ENCODE measurements around the gene CMTR1.
"Not testable (repeated sequence)": the region's sequence is repeated elsewhere in the genome, so short reads cannot be mapped to it uniquely, and the experiment has no call there.

Gene CMTR1, protein sequence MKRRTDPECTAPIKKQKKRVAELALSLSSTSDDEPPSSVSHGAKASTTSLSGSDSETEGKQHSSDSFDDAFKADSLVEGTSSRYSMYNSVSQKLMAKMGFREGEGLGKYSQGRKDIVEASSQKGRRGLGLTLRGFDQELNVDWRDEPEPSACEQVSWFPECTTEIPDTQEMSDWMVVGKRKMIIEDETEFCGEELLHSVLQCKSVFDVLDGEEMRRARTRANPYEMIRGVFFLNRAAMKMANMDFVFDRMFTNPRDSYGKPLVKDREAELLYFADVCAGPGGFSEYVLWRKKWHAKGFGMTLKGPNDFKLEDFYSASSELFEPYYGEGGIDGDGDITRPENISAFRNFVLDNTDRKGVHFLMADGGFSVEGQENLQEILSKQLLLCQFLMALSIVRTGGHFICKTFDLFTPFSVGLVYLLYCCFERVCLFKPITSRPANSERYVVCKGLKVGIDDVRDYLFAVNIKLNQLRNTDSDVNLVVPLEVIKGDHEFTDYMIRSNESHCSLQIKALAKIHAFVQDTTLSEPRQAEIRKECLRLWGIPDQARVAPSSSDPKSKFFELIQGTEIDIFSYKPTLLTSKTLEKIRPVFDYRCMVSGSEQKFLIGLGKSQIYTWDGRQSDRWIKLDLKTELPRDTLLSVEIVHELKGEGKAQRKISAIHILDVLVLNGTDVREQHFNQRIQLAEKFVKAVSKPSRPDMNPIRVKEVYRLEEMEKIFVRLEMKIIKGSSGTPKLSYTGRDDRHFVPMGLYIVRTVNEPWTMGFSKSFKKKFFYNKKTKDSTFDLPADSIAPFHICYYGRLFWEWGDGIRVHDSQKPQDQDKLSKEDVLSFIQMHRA

DNA sequence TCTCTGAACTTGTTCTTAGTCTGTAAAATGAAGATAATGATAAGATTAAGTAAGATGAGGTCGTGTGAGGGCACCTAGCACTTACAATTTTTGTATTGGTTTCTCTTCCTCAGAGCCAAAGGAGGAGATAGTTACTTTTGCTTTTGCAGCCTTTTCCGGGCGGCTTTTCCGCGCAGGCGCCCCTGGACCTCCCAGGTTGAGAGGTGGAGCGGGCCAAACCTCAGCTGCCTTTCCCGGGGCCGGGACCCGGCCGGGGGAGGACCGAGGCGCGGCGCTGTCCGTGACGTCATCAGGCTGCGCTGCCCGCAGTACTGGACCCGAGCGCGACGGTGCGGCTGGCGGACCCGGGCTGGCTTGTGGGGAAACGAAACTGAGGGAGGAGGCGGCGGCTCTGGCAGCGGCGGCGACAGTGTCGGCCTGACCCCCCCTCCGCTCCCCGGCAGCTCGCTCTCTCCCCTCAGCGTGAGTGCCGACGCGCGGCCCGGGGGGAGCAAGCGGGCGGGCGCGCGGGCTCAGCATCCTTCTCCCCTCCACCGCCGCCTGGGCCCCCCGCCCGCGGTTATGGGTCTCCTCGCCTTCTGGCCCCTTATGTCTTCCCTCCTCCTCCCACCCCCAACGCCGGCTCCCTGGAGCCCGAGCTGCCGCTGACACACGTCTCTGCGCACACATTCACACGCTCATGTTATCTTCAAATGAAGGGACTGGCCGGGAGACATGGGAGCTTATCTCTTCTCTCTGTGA lies at the start of gene CMTR1:
TSS of gene CMTR1 (plus strand) at position 306 of the 741 bp plus-strand sequence. CDS start 2,409 bp downstream, outside the sequence.
- DNase-seq = peak; percentile 95

DNA sequence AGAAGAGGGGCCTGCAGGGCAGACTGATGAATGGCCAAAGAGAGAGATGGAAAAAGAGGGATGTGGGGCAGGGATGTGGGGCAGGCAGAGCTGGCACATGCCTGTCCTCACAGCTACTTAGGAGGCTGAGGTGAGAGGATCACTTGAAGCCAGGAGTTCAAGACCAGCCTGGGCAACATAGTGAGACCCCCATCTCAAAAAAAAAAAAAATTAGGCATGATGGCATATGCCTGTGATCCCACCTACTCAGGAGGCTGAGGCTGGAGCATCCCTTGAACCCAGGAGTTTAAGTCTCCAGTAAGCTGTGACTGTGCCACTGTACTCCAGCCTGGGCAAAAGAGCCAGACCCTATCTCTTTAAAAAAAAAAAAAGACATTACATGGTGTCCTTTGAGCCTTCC lies 44.4 kb upstream of the CMTR1 start:
- DNase-seq = no peak

DNA sequence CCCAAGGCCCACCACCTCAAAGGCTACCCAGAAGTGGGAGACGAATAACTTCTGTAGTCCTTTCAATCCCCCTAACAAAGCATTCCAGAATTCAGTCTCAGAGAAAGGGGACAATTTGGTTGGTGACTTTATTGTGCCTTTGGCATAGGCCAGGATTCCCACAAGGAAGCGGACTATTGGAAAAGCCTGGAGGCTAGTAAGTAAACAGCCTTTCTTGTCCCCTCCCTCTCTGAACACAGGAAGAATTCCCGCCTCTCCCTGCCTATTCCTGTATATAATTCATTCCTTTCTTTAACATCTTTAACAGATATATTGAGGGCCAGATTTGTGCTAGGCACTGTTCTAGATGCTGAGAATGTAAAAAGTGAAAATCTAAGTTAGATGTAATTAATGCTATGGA lies 43.2 kb upstream of the CMTR1 start:
- no peak for DNase-seq

DNA sequence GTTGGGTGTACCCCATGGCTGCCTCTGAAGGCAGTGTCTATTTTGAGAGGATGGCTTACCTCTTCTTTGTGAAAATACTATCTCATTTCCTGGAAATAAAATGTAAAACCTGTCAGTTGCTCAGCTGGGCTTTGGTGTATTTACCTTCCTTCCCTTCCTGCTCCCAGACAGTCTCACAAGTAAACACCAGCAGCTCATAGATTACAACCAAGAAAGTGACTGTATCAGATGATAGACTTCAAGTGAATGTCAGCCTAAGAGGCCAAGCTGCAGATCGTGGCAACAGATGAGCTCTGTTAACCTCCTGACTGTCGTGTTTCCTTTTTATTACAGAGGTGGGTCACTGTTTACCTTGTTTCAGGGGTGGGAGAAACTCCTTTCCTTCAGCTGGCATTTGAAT lies 41.9 kb upstream of the CMTR1 start:
- no peak for DNase-seq

DNA sequence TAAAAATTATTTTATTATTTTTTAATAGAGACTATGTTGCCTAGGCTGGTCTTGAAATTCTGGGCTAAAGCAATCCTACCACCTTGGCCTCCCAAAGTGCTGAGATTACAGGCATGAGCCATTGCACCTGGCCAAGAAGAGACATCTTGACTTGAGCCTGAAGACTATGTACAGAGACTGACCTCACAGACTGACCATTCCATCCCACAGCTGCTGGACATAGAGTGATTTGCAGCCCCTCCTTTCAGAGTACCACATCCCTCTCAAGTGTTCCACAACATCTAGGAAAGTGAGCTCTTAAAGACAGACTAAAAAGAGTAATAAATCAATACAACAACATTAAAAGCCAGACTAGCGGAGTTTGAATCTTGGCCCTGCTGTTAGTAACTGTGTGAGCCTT lies 40.2 kb upstream of the CMTR1 start:
- DNase-seq = no peak

GRCh38 chr6:37393381-37393929 lies 39.6 kb upstream of the CMTR1 start:
- no peak for DNase-seq

DNA sequence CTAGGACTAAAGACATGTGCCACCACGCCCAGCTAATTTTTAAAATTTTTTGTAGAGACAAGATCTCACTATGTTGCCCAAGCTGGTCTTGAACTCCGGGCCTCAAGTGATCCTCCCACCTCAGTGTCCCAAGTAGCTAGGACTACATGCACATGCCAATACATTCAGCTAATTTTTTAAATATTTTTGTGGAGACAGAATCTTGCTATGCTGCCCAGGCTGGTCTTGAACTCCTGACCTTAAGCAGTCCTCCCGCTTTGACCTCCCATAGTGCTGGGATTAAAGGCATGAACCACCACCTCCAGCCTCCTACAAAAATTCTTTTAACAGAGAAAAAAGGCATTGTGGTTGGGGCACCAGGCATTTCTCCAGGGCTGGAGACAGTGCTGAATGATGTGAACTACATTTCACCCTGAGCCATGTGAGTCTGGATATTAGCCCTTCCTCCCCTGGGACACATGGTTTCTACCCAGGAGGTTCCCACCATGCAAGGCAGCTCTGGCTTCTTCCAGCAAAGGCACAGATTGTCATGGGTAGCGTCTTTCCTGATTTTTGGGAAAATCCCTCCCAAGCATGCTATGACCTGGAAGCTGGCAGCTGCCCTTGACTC lies 36.3 kb upstream of the CMTR1 start:
- no peak for DNase-seq

- no peak for DNase-seq
These were observed 33.9 kb upstream of the CMTR1 start for GRCh38 chr6:37399131-37399530.

GRCh38 chr6:37399795-37400490 lies 33.1 kb upstream of the CMTR1 start:
- no peak for DNase-seq

DNA sequence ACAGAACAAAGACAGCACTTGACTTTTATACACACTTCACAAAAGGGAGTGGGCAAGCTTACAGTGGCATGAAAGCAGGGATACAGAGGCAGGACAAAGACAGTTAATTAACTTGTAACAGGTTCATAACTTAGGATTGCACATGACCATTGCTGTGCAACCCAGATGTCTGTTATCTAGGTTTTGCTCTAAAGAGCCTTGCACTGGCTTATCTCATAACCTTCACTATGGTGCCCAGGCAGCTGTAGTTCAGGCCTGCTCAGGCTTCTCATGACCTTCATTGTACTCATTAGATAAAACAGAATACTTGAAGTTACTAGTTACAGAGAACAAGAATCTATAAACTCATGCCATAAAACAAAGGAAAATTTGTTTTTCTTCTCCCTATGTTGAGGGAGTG lies 31.4 kb upstream of the CMTR1 start:
- not testable (repeated sequence) for DNase-seq

GRCh38 chr6:37406726-37407341 lies 26.2 kb upstream of the CMTR1 start:
- no peak for DNase-seq

- DNase-seq = no peak
These were observed 25.1 kb upstream of the CMTR1 start for GRCh38 chr6:37407948-37408347.

DNA sequence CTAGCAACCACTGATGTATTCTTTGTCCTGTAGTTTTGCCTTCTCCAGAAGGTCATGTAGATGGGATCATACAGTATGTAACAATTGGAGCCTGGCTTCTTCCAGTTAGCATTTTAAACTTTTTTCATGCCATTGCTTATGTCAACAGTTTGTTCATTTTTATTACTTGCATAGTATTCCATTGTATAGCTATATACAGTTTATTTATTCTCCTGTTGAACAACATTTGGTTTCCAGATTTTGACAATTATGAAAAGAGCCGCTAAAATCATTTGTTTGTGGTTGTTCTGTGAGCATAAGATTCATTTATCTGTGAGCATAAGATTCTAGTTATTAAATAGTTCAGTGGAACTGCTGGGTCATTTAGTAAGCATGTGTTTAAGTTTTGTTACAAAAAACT lies 23.5 kb upstream of the CMTR1 start:
- no peak for DNase-seq

DNA sequence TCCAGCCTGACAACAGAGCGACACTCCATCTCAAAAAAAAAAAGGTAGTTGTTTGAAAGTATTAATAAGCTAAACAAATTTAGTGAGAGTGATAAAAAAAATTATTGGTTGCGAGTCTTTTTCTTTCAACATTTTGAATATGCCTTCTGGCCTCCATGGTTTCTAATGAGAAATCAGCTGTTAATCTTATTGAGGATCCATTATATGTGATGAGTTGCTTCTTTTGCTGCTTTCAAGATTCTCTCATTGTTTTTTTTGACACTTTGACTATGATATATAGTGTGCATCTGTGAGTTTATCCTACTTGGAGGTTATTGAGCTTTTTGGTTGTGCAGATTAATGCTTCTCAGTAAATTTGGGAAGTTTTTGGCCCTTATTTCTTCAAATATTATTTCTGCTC lies 15.6 kb upstream of the CMTR1 start:
- no peak for DNase-seq

DNA sequence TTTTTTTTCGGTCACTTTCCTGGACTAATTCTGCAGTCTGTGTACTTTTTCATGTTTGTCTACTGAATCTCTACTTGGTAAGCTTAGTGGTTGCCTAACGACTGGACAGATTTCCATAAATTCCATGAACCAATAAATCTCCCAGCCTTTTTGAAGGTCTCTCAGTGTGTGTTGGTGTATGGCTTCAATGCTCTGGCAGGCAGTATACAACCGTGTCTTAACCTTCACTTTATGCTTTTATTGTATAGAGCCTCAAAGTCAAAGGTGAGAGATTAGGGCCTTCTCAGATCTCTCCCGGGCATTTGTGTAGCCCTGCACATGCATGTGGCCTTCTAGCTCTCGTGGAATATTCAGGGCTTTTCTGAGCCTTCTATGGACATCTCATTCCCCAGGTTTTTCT lies 14.3 kb upstream of the CMTR1 start:
- DNase-seq = no peak

DNA sequence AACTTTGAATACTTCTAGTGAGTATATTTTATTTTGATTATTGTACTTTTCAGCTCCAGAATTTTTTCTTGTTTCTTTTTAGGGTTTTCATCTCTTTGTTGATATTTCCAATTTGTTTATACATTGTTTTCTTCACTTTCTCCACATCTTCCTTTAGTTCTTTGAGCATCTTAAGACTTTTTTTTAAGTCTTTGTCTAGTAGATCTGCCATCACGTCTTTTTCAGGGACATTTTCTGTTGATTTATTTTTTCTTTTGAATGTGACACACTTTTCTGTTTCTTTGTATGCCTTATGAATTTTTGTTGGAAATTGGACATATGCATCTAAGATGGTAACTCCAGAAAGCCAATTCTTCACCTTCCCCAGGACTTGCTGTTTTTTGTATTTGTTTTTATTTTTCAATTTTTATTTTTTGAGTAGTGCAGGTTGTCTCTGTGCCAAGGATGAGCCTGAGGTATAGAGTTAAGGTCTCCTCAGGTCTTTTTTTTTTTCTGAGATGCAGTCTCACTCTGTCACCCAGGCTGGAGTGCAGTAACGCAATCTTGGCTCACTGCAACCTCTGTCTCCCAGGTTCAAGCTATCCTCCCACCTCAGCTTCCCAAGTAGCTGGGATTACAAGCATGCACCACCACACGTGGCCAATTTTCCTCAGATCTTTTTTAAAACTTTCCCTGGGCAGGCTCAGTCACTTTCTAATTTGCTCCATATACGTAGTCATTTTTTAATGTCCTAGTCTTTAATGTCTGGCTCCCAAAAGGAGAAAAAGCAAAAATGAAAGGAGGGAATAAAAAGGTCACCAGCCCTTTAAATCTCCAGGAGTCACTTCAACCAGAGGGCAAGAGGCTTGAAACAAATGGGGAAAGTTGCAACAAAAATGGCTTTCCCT lies 6.7 kb upstream of the CMTR1 start:
- no peak for DNase-seq

GRCh38 chr6:37426945-37427510 lies 6.0 kb upstream of the CMTR1 start:
- no peak for DNase-seq

DNA sequence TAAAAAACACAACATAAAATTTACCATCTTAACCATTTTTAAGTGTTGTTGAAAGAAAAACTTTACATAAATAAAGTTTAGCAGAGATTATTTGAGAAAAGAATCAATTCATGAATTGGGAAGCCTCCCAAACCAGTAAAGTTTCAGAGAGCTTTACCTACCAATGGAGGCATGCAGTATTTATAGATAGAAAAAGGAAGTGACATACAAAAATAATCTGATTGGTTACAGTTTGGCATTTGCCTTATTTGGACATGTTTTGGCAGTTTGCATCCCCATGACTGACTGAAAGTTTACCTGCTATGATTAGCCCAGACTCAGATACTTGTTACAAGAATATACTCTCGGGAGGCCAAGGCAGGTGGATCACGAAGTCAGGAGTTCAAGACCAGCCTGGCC lies 3.7 kb upstream of the CMTR1 start:
- no peak for DNase-seq

GRCh38 chr6:37432590-37432915 lies 468 bp upstream of the CMTR1 start:
- DNase-seq = no peak

- peak; percentile 50 for DNase-seq
These were observed 743 bp downstream of the CMTR1 start for GRCh38 chr6:37433657-37434271.

Data from stimulated activated naive CD4-positive, alpha-beta T cell treated with Interleukin-2 at 50 U/mL for 16 hours (primary cell).